ENCODE data around the gene DMWD.

GRCh38 chr19:45842198-45842597, 49.6 kb upstream of the DMWD start:
- TF ChIP-seq CTCF (IDR thresholded peaks at IDR 0.05) (no peak), POLR2A (IDR thresholded peaks at IDR 0.05) (no peak)
